HepG2 (cell line): ENCODE measurements around the gene RITA1. TPM values are rescaled to one million over a fixed set of nuclear protein-coding genes. Genes with fewer than 3 reads are reported as not detected.

Experiments used
- ATAC-seq: fragments of 200-7000 bp; cut with Tn5 transposase; 3 replicates; pipeline ENCODE4 v1.9.1; 2020; ENCODE audit warnings: mild to moderate bottlenecking, moderate library complexity
- BruUV-seq: library from RNA; stranded (reverse); fragments of 400-500 nt; replicated peaks from 2 replicates; lab custom pipeline; 2021; lab: Mats Ljungman, UMichigan
- CTCF ChIA-PET: fragments of 300-600 bp; formaldehyde crosslinking; extraction: SDS; loops from one replicate; lab custom pipeline; 2021; ENCODE audit warnings: low total read pairs, inconsistent platforms, low intra/inter-chr PET ratio; lab: Yijun Ruan, JAX
- POLR2A ChIA-PET: fragments of 350-600 bp; sonication (Branson Sonifier 250); formaldehyde crosslinking; loops from one replicate; lab custom pipeline; 2020; ENCODE audit warnings: antibody characterized with exemption, inconsistent platforms; lab: Yijun Ruan, JAX
- DNase-seq: peaks from one replicate; pipeline ENCODE4 v3.0.0-alpha.2; 2015; ENCODE audit warnings: low spot score
- FAIRE-seq: peaks from 3 replicates; lab custom pipeline; 2011; peaks lifted over from hg19 to GRCh38; lab: Jason Lieb, UNC
- H2AFZ ChIP-seq: one replicate; pipeline ENCODE4 v1.6.1; 2011; ENCODE audit warnings: low read length, inconsistent platforms
- H3K27ac ChIP-seq: fragments of 300-600 bp; 3 replicates; pipeline ENCODE4 v1.8.0; 2011; ENCODE audit warnings: mixed run types, mild to moderate bottlenecking, mixed read lengths, low read length, inconsistent platforms; ENCODE audit not compliant: insufficient read depth; ENCODE audit errors: extremely low read length
- H3K27me3 ChIP-seq, 2 experiments: fragments of 200-600 bp in 1 of 2; 2 replicates in 1 of 2; 3 replicates in 1 of 2; pipeline versions ENCODE4 v1.6.0 to v1.8.0; 2011; ENCODE audit warnings: low read length in 2 of 2, mild to moderate bottlenecking in 2 of 2, moderate library complexity in 2 of 2, inconsistent platforms in 1 of 2; ENCODE audit not compliant: insufficient read depth in 2 of 2, control insufficient read depth in 1 of 2
- H3K36me3 ChIP-seq, 2 experiments: fragments of 200-600 bp in 1 of 2; replicated peaks in 1 of 2; 2 replicates in 1 of 2; 3 replicates in 1 of 2; pipeline versions ENCODE4 v1.5.1 to v1.8.0; 2011; ENCODE audit warnings: low read length in 2 of 2, inconsistent platforms in 1 of 2; ENCODE audit not compliant: insufficient read depth in 2 of 2, control insufficient read depth in 1 of 2
- H3K4me1 ChIP-seq: 2 replicates; pipeline ENCODE4 v1.5.1; 2012; ENCODE audit warnings: low read length, inconsistent platforms; ENCODE audit not compliant: insufficient read depth
- H3K4me2 ChIP-seq: 2 replicates; pipeline ENCODE4 v1.6.0; 2011; ENCODE audit warnings: low read depth, low read length, inconsistent platforms
- H3K4me3 ChIP-seq, 3 experiments: fragments of 200-600 bp in 1 of 3; sonication (generic), shearing (Covaris generic) in 1 of 3; replicated peaks in 1 of 3; 2 replicates each; pipeline ENCODE4 v1.5.1; 2011 to 2016; ENCODE audit warnings: low read length in 3 of 3, inconsistent platforms in 2 of 3, low read depth in 2 of 3, mild to moderate bottlenecking in 2 of 3, control low read depth in 1 of 3, mixed read lengths in 1 of 3; ENCODE audit not compliant: insufficient read depth in 1 of 3
- H3K79me2 ChIP-seq: one replicate; pipeline ENCODE4 v1.6.1; 2011; ENCODE audit warnings: low read length, inconsistent platforms; ENCODE audit not compliant: insufficient read depth
- H3K9ac ChIP-seq: 2 replicates; pipeline ENCODE4 v1.6.0; 2011; ENCODE audit warnings: mild to moderate bottlenecking, low read depth, low read length, inconsistent platforms; ENCODE audit not compliant: insufficient read depth
- H3K9me3 ChIP-seq: 2 replicates; pipeline ENCODE4 v1.5.1; 2012; ENCODE audit warnings: mild to moderate bottlenecking, low read length
- H4K20me1 ChIP-seq: 2 replicates; pipeline ENCODE4 v1.6.0; 2011; ENCODE audit warnings: inconsistent platforms, mild to moderate bottlenecking, low read length, moderate library complexity; ENCODE audit not compliant: insufficient read depth
- PCBP1 ChIP-seq: fragments of 200-400 bp; formaldehyde crosslinking; IDR thresholded peaks from 2 replicates; pipeline ENCODE4 v1.6.1; 2017; ENCODE audit warnings: mild to moderate bottlenecking, low read depth, low read length, borderline replicate concordance
- ZFP82 ChIP-seq: sonication (generic); formaldehyde crosslinking; IDR thresholded peaks from 2 replicates; pipeline ENCODE4 v1.5.1; 2020; ENCODE audit warnings: mild to moderate bottlenecking, missing genetic modification reagents, borderline replicate concordance
- ZNF550 ChIP-seq: sonication (generic); formaldehyde crosslinking; IDR thresholded peaks from 2 replicates; pipeline ENCODE4 v1.4.0; 2020; ENCODE audit warnings: mild to moderate bottlenecking, missing genetic modification reagents, borderline replicate concordance
- ZNF777 ChIP-seq: sonication (generic); formaldehyde crosslinking; IDR thresholded peaks from 2 replicates; pipeline ENCODE4 v1.4.0; 2020; ENCODE audit warnings: missing genetic modification reagents
- WGBS: methylation state at CpG from one replicate; pipeline ENCODE4 v1.1.6; 2017; ENCODE audit warnings: low lambda C conversion rate; 5-methylcytosine and 5-hydroxymethylcytosine counted together
- in situ Hi-C: cut with HindIII; loops from 2 replicates; pipeline ENCODE4 v1.10.0; 2017; ENCODE audit warnings: low pct_unique_long_range_greater_than_20kb; ENCODE audit not compliant: extremely low pct_ligation_motif_present
- intact Hi-C: fragments of 100-400 bp; cut with micrococcal nuclease; formaldehyde crosslinking; loops from one replicate; pipeline ENCODE4 v1.10.0; 2022; ENCODE audit not compliant: unreplicated experiment
- polyA plus RNA-seq, 8 experiments: library from polyadenylated mRNA; depleted of rRNA in 3 of 8; stranded (reverse) in 7 of 8; unstranded in 1 of 8; fragments of >200 nt; fragmentation: Illumina TruSeq in 4 of 8; extraction: Trizol in 4 of 8; gene quantifications; 2 replicates each; pipeline versions ENCODE4 v1.2.1 to v1.2.3, GENCODE V29; 2011 to 2016; ENCODE audit warnings: low read depth in 4 of 8, missing spikeins in 1 of 8, mixed read lengths in 1 of 8; ENCODE audit not compliant: insufficient read depth in 1 of 8
- total RNA-seq, 5 experiments: library from RNA; depleted of rRNA; stranded (reverse); fragments of >200 nt; fragmentation: Illumina TruSeq; extraction: Trizol; gene quantifications; 2 replicates each; pipeline ENCODE4 v1.2.3, GENCODE V29; 2016; ENCODE audit warnings: low read depth in 1 of 5
- TF ChIP-seq, protein P1 (sequence below): sonication (generic); formaldehyde crosslinking; IDR thresholded peaks from 2 replicates; pipeline ENCODE4 v1.4.0; 2020; ENCODE audit warnings: missing genetic modification reagents
- TF ChIP-seq, protein P2 (sequence below): sonication (generic); formaldehyde crosslinking; IDR thresholded peaks from 2 replicates; pipeline ENCODE4 v1.5.1; 2020; ENCODE audit warnings: mild to moderate bottlenecking, missing genetic modification reagents, moderate library complexity

RITA1 gene
- total and polyA plus RNA-seq, 2 of the 13 experiments (the other 11 are each of a cell fraction or from before 2014, with no cell fraction given), result 12.4 to 28.9 TPM

GRCh38 chr12:113154351-113154973, 31.1 kb upstream of the RITA1 start:
- CTCF ChIA-PET, result interaction anchor here (1.8 kb wide), 1 partner anchor 105 kb away, joined by 16 read pairs; no protein-coding TSS in a partner anchor
- TF ChIP-seq, protein P1, sequence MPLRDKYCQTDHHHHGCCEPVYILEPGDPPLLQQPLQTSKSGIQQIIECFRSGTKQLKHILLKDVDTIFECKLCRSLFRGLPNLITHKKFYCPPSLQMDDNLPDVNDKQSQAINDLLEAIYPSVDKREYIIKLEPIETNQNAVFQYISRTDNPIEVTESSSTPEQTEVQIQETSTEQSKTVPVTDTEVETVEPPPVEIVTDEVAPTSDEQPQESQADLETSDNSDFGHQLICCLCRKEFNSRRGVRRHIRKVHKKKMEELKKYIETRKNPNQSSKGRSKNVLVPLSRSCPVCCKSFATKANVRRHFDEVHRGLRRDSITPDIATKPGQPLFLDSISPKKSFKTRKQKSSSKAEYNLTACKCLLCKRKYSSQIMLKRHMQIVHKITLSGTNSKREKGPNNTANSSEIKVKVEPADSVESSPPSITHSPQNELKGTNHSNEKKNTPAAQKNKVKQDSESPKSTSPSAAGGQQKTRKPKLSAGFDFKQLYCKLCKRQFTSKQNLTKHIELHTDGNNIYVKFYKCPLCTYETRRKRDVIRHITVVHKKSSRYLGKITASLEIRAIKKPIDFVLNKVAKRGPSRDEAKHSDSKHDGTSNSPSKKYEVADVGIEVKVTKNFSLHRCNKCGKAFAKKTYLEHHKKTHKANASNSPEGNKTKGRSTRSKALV, result peak; percentile 78
- TF ChIP-seq, protein P2, sequence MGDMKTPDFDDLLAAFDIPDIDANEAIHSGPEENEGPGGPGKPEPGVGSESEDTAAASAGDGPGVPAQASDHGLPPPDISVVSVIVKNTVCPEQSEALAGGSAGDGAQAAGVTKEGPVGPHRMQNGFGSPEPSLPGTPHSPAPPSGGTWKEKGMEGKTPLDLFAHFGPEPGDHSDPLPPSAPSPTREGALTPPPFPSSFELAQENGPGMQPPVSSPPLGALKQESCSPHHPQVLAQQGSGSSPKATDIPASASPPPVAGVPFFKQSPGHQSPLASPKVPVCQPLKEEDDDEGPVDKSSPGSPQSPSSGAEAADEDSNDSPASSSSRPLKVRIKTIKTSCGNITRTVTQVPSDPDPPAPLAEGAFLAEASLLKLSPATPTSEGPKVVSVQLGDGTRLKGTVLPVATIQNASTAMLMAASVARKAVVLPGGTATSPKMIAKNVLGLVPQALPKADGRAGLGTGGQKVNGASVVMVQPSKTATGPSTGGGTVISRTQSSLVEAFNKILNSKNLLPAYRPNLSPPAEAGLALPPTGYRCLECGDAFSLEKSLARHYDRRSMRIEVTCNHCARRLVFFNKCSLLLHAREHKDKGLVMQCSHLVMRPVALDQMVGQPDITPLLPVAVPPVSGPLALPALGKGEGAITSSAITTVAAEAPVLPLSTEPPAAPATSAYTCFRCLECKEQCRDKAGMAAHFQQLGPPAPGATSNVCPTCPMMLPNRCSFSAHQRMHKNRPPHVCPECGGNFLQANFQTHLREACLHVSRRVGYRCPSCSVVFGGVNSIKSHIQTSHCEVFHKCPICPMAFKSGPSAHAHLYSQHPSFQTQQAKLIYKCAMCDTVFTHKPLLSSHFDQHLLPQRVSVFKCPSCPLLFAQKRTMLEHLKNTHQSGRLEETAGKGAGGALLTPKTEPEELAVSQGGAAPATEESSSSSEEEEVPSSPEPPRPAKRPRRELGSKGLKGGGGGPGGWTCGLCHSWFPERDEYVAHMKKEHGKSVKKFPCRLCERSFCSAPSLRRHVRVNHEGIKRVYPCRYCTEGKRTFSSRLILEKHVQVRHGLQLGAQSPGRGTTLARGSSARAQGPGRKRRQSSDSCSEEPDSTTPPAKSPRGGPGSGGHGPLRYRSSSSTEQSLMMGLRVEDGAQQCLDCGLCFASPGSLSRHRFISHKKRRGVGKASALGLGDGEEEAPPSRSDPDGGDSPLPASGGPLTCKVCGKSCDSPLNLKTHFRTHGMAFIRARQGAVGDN (CRISPR knock-in tag), result peak; percentile 24; the same call in 1 of the 2 replicates
- TF ChIP-seq ZFP82 (CRISPR knock-in tag) (0 out of 2 replicates have a peak, but pooled peaks have one; percentile 27), ZNF777 (CRISPR knock-in tag) (0 out of 2 replicates have a peak, but pooled peaks have one; percentile 44), PCBP1 (no peak), ZNF550 (CRISPR knock-in tag) (no peak)
- no peak overlapping the region for H3K4me3 ChIP-seq
- H3K27ac ChIP-seq, result no peak overlapping the region
- H4K20me1 ChIP-seq, result peaks cover 4% of the 10 kb centered on the region; the same call in 1 of the 2 replicates
- H2AFZ ChIP-seq, result no peak overlapping the region
- H3K9ac ChIP-seq, result no peak overlapping the region
- peaks cover 0 to 45% of the 10 kb centered on the region in 2 experiments; a peak in 4 of 5 replicates for H3K27me3 ChIP-seq
- no peaks in the 10 kb centered on the region for H3K79me2 ChIP-seq
- peaks cover 18% of the 10 kb centered on the region for H3K4me1 ChIP-seq
- DNase-seq, result no peak
- peak; percentile 8 for ATAC-seq
- H3K36me3 ChIP-seq, result peaks cover 5 to 11% of the 10 kb centered on the region in 2 experiments
- no peak for FAIRE-seq
- H3K9me3 ChIP-seq, result no peaks in the 10 kb centered on the region
- intact Hi-C loops (no loop called here), in situ Hi-C loops (no loop called here)
- POLR2A ChIA-PET, result no interaction called here
- 35% methylated on average over 36 of the region's 51 CpGs for WGBS
- BruUV-seq, result no TSS peak
- peak overlapping the region; percentile 39 for H3K4me2 ChIP-seq
